GM10847 (cell line): ENCODE results near the gene MKNK2.
A peak's percentile ranks its signal among the peaks of the same experiment; 100 is the strongest.

Experiments used
- POLR2A ChIP-seq: IDR thresholded peaks from 2 replicates; pipeline ENCODE4 v1.6.1; 2011; ENCODE audit not compliant: insufficient read length; ENCODE audit errors: extremely low read depth

Gene MKNK2

GRCh38 chr19:2051773-2052704 is 995 bp upstream of the MKNK2 start:
- no peak for TF ChIP-seq POLR2A

GRCh38 chr19:2050349-2050990 is 574 bp downstream of the MKNK2 start:
- no peak for TF ChIP-seq POLR2A

GRCh38 chr19:2049741-2050348 is 1.2 kb downstream of the MKNK2 start:
- TF ChIP-seq POLR2A: no peak

GRCh38 chr19:2048959-2049740 is 1.9 kb downstream of the MKNK2 start:
- TF ChIP-seq POLR2A: no peak

DNA sequence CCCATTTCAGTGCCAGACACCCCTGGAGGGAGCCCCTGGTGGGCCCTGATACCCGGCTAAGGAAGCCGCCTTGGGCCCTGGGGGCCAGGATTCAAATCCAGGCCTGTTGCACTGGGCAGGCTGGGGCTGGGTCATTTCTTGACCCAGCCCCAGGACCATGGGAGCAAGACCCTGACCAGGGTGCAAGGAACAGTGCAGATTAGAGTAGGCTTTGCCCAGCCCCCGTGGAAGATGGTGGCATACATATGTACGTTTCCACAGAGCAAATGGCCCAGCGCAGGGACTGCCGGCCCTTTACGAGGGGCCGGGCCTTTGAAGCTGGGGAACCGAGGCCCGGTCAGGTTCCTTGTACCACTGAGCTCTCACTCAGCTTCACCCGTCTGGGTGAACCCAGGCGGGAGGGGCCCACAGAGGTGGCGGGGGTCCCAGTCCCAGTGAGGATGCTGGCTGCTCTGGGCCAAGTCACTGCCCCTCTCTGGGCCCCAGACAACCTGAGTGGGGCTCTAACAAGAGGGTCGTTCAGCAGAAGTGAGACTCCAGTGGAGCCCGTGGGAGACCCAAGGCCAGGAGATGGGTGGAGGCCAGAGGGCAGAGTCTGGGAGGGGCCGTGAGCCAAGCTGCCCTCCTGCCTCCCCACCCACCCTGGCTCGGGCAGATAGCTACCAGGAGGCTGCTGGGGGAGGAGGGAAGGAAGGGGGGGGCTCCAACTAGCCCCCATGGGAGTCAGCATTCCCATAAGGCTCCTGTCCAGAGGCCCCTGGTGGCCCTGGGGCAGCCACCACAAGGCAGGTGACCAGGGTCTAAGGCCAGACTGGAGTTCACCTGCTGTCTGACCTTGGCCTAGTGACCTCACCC is 2.7 kb downstream of the MKNK2 start:
- TF ChIP-seq POLR2A: no peak

DNA sequence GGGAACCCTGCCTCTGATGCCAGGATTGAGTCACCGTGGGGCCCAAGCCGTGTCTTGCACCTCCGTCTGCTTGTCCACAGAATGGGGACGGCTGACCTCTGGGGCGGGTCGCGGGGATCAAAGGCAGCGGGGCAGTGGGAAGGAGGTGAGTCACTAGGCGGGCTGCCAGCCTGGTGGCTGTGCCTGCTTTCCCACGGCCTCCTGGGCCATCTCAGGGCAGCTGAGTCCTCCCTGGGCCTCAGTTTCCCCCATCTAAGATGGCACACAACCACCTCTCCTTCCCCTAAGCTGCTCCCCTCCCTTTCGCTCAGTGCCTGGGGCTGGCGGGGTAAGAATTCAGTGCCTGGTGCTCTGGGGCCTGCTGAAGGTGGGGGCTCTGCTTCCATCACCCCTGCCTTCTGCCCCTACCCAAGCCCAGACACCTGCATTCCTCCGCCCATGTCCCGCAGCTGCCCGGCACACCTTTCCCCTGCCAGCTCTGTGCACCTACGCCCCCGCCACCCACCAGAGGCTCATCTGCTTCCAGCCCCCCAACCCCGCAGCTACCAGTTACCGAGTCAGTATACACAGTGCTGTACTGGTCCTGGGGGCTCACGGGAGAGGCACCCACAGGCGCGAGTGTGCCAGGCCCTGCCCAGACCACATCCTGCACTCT is 3.5 kb downstream of the MKNK2 start:
- no peak for TF ChIP-seq POLR2A

GRCh38 chr19:2047076-2047448 is 4.0 kb downstream of the MKNK2 start:
- no peak for TF ChIP-seq POLR2A

- TF ChIP-seq POLR2A: no peak
Observed at GRCh38 chr19:2046046-2046907, 4.8 kb downstream of the MKNK2 start.

DNA sequence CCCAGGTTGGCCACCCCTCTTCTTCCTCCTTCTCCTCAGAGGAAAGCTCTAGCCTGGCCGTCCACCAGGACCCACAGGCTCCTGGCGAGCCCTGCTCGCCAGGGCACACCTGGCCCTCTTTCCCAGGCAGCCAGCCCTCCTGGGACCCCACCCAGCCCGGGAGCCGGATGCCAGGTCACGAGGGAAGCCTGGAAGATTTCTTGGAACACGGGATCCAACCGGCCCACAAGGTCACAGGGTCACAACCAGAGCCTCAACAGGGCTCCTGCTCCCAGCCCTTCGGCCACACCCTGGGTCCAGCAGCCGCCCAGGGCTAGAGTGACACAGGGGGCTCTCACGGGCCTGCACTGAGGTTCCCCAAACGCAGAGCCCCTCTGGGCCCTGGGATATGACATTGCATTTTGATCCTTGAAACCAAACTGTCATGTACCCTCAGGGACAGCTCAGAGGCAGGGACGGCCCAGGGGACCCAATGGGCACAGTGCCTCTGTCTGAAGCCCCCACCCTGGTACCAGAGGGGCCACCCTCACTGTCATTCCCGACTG is 5.5 kb downstream of the MKNK2 start:
- TF ChIP-seq POLR2A: peak; percentile 15

DNA sequence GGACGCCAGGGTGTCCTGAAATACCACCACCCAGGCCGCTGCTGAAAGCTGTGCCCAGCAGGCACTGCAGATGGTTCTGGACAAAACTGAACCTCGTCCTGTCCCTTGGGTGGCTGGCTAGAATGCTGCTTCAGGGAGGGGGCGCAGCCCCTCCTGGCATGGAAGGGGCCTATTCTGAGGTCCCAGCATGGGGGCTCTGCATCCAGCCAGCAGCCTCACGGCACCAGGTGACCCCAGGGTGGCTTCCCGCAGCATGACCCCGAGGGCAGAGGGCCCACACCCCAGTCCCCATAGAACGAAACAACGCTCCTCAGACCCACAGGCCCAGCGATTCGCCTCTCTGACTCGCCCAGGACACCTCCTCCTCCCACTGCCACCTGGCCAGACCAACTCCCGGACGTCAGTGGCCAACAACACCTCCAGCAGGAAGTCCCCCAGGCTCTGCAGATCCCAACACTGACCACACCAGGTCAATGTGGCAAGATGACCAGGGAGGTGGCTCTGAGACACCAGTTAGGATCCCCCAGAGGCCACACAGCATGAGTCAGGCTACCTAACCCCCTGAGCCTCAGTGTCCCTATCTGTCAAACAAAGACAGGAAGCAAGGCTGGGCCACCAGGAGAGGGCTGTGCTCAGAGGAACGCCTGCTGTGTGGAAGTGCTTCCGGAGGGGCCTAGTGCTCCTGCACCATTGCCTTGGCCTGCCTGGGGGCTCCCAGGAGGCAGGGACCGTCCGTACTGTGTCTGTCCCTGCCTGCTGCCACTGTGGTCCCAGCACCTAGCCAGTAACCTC is 6.1 kb downstream of the MKNK2 start:
- TF ChIP-seq POLR2A: no peak

DNA sequence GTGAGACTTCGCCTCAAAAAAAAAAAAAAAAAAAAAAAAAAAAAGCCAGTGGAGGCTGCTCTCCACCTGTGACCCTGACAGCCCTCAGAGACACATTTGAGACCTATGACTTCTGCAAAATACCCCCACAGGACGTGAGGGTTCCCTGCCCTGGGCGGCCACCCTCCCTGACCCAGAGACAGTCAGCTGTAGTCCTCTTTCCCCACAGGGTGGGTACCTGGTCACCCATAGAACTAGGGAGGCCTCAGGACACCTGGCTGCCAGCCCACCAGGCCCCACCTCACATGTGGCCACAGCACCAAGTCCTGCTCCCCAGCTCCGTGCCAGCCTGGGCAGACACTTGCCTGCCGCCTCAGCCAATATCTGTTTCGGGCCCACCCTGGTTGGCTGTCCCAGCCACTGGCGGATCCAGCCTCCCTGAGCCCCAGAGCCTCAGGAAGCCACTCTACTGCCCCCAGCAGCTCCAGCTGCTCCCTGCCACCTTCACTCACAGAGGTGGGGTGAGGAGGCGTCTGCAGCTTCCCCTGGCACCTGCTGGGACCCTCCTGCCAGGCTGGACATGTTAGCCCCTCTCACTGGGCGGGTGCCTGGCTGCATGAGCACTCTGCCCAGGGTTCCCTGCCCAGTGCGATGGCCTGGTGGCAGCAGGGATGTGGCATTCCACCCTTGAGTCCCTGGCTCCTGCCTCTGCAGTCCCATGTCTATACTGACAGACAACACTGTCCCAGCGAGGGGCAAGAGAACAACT is 6.9 kb downstream of the MKNK2 start:
- peak; percentile 10 for TF ChIP-seq POLR2A

DNA sequence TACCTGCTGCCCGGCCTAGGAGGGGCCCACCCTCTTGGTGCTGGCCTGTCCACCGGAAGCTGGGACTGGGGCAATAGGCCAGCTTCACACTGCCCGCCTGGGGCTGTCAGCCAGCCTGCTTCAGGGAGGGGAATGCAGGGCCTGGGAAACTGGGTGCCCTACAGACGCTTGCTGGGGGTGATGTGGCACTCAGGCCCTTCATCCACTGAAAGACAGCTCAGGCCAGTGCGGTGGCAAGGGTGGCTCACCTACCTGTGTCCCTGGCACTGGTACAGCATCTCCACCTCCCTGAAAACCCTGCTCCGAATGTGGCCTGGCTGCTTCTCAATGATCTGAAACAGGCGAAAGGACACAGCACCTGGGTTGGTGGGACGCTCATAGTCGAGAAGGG is 7.8 kb downstream of the MKNK2 start:
- TF ChIP-seq POLR2A: no peak
